Lower leg skin (tissue), 4 donors: ENCODE measurements around the gene DDX10. TPM values are rescaled to one million over a fixed set of nuclear protein-coding genes. Genes with fewer than 3 reads are reported as not detected.

Experiments
- DNase-seq, 2 donors: peaks; one replicate each; pipeline ENCODE4 v3.0.0-alpha.2; 2019; ENCODE audit warnings: low spot score in 2 of 2
- H3K4me3 ChIP-seq: fragments of 200-600 bp; sonication (generic); 2 replicates; pipeline ENCODE4 v1.5.1; 2017; ENCODE audit warnings: mild to moderate bottlenecking, low read depth; ENCODE audit not compliant: poor library complexity, severe bottlenecking
- POLR2A ChIP-seq, 2 donors: fragments of 450-650 bp; IDR thresholded peaks; one replicate each; pipeline ENCODE4 v1.6.1; 2016 to 2017; ENCODE audit warnings: antibody characterized with exemption in 2 of 2, mild to moderate bottlenecking in 1 of 2, moderate library complexity in 1 of 2
- WGBS, 2 donors: methylation state at CpG; one replicate each; pipeline ENCODE4 v1.1.5; 2018; 5-methylcytosine and 5-hydroxymethylcytosine counted together
- intact Hi-C: fragments of 100-400 bp; cut with DNase I; formaldehyde crosslinking; loops from one replicate; pipeline ENCODE4 v1.15.0; 2023; ENCODE audit warnings: low total_unique reads
- total RNA-seq, 4 donors: library from RNA; depleted of rRNA; stranded (reverse); fragments of >200 nt; gene quantifications; one replicate each; pipeline ENCODE4 v1.1.0, GENCODE V29; 2016
- TF ChIP-seq, protein P1 (sequence below), 3 donors: fragments of 450-650 bp; IDR thresholded peaks; one replicate each; pipeline ENCODE4 v1.5.1; 2016; ENCODE audit warnings: antibody characterized with exemption in 3 of 3, mild to moderate bottlenecking in 3 of 3, moderate library complexity in 2 of 3

DDX10 gene
- total RNA-seq, 4 donors from 2014 or later = 18.4 to 33.5 (median 22.2) TPM

GRCh38 chr11:108944471-108945178 lies 279.8 kb downstream of the DDX10 start:
- intact Hi-C loops = no loop called here
- H3K4me3 ChIP-seq = no peak overlapping the region
- no peak for DNase-seq
- WGBS, 2 donors = 56 to 73% methylated on average over 6 of the region's 6 CpGs
- no peak for TF ChIP-seq POLR2A (IDR thresholded peaks at IDR 0.05)

DNA sequence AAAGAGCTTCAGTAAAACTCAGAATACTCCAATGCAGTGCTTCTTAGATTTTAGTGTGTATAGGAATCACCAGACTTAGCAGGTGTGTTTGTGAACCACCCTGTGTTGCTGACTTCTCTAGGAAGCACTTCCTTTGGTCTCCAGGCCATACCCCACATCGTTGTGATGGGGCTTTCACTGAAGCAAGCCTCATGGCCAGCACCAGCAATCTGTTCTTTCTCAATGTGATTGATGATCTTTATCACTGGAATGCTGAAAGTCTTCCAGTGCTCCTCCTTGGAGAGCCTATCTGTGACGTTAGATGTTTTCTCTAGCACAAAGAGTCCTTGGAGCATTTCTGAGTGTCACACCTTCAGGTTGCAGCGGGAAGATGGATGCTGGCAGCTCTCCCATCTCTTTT lies 280.5 kb downstream of the DDX10 start:
- WGBS, 2 donors = 32 to 54% methylated on average over 3 of the region's 3 CpGs
- no peak for DNase-seq
- intact Hi-C loops = no loop called here
- TF ChIP-seq, protein P1, sequence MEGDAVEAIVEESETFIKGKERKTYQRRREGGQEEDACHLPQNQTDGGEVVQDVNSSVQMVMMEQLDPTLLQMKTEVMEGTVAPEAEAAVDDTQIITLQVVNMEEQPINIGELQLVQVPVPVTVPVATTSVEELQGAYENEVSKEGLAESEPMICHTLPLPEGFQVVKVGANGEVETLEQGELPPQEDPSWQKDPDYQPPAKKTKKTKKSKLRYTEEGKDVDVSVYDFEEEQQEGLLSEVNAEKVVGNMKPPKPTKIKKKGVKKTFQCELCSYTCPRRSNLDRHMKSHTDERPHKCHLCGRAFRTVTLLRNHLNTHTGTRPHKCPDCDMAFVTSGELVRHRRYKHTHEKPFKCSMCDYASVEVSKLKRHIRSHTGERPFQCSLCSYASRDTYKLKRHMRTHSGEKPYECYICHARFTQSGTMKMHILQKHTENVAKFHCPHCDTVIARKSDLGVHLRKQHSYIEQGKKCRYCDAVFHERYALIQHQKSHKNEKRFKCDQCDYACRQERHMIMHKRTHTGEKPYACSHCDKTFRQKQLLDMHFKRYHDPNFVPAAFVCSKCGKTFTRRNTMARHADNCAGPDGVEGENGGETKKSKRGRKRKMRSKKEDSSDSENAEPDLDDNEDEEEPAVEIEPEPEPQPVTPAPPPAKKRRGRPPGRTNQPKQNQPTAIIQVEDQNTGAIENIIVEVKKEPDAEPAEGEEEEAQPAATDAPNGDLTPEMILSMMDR (IDR thresholded peaks at IDR 0.05) = no peak
- no peak for TF ChIP-seq POLR2A (IDR thresholded peaks at IDR 0.05)
- H3K4me3 ChIP-seq = no peak overlapping the region

- no peak for TF ChIP-seq POLR2A (IDR thresholded peaks at IDR 0.05)
- TF ChIP-seq, protein P1 (IDR thresholded peaks at IDR 0.05) = no peak
- 88 to 89% methylated on average over 7 of the region's 7 CpGs for WGBS, 2 donors
- no peak overlapping the region for H3K4me3 ChIP-seq
- intact Hi-C loops = no loop called here
- DNase-seq = no peak
Measured at GRCh38 chr11:108947654-108948570, 283.0 kb downstream of the DDX10 start.

GRCh38 chr11:108958368-108959104 lies 293.7 kb downstream of the DDX10 start:
- no peak for DNase-seq
- intact Hi-C loops = no loop called here
- 80% methylated on average over 7 of the region's 7 CpGs for WGBS, 2 donors
- H3K4me3 ChIP-seq = no peak overlapping the region
- TF ChIP-seq, protein P1 (IDR thresholded peaks at IDR 0.05) = no peak
- TF ChIP-seq POLR2A (IDR thresholded peaks at IDR 0.05) = no peak

DNA sequence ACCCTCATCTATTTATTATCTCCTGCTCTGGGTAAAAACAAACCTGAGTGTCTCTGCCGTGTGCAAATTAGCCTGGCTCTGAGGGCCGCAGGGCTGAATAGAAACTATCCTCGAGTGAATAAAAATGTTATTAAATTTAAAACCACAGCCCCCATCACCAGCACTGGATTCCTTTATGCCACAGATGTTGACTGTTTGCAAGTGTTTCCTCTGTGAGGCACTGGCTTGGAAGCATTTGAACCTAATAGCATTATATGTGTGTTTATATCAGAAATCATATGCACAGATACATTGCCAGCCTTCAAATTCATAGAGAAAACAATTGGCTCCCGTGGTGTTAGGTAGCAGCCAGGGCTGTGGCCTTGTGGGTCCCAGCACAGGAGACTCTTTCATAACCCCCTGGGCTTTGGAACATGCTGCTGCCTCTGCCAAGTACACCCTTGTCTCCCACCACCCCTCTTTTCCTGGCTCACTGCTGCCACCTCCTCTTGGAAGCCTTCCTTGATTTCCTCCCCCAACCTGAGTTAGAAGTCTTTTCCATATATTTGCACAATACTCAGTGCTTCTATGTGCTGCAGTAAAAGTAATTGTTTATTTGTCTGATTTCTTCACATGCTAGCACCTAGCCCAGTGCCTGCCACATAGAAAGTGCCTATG lies 294.4 kb downstream of the DDX10 start:
- no peak overlapping the region for H3K4me3 ChIP-seq
- 61 to 79% methylated on average over 4 of the region's 4 CpGs for whole genome bisulfite sequencing, 2 donors
- intact Hi-C loops = no loop called here
- no peak for TF ChIP-seq POLR2A (IDR thresholded peaks at IDR 0.05)
- TF ChIP-seq, protein P1 (IDR thresholded peaks at IDR 0.05) = no peak
- no peak for DNase-seq
